ENCODE results near the gene INSRR.

DNA sequence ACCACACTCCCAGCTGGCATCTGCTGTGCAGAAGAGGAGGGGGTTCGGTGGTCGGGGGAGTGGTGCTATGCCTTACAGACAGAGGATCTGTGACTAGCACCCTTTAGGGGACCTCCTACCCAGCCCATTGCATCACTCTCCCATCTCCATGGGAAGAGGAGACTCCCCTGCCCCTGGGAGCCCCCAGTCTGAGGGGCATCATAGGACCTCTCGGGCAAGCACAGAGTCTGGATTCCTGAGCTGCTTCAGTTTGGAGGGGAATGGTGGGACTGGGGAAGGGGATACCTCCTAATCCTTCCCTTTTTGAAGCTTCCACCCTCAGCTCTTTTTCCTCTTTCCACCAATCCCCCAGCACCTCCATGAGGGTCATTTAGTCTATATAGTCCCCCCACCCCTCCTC, 1.4 kb downstream of the INSRR start:
- TF ChIP-seq EZH2 (IDR thresholded peaks at IDR 0.05; ENCODE audit: low read depth): no peak
- TF ChIP-seq, protein P1, sequence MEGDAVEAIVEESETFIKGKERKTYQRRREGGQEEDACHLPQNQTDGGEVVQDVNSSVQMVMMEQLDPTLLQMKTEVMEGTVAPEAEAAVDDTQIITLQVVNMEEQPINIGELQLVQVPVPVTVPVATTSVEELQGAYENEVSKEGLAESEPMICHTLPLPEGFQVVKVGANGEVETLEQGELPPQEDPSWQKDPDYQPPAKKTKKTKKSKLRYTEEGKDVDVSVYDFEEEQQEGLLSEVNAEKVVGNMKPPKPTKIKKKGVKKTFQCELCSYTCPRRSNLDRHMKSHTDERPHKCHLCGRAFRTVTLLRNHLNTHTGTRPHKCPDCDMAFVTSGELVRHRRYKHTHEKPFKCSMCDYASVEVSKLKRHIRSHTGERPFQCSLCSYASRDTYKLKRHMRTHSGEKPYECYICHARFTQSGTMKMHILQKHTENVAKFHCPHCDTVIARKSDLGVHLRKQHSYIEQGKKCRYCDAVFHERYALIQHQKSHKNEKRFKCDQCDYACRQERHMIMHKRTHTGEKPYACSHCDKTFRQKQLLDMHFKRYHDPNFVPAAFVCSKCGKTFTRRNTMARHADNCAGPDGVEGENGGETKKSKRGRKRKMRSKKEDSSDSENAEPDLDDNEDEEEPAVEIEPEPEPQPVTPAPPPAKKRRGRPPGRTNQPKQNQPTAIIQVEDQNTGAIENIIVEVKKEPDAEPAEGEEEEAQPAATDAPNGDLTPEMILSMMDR (conservative IDR thresholded peaks at IDR 0.05): no peak

Measured in PC-9 (cell line).